ENCODE measurements around the gene ROR2. TPM values are rescaled to one million over a fixed set of nuclear protein-coding genes. Genes with fewer than 3 reads are reported as not detected.

Gene ROR2
- total RNA-seq, 1 experiment from 2014 or later = not detected

- DNase-seq = no peak
- no peak overlapping the region for H3K27ac Mint-ChIP-seq (ENCODE audit: unreplicated experiment)
- no peaks in the 10 kb centered on the region for H3K36me3 Mint-ChIP-seq (ENCODE audit: insufficient read depth, unreplicated experiment)
- no TSS peak for BruUV-seq (replicated peaks)
- no peaks in the 10 kb centered on the region for H3K4me1 Mint-ChIP-seq (ENCODE audit: low read depth, unreplicated experiment)
- peaks cover 20% of the 10 kb centered on the region for H3K27me3 Mint-ChIP-seq (ENCODE audit: unreplicated experiment)
- CTCF ChIA-PET = interaction anchor here (1.2 kb wide), 1 partner anchor 48 kb away, joined by 4 read pairs; the partner anchor contains the start of gene ROR2
- intact Hi-C loops (cut with micrococcal nuclease; ENCODE audit: unreplicated experiment) = loop anchor here (10.0 kb wide), 1 partner anchor 128 kb away; no protein-coding TSS in a partner anchor
- H3K4me3 Mint-ChIP-seq (ENCODE audit: low read depth, unreplicated experiment) = no peak overlapping the region
- no peak for TF ChIP-seq CTCF (IDR thresholded peaks at IDR 0.05; ENCODE audit: unreplicated experiment)
- no peaks in the 10 kb centered on the region for H3K9me3 Mint-ChIP-seq (ENCODE audit: low read depth, unreplicated experiment)
Observed at GRCh38 chr9:91902475-91903125, 47.4 kb downstream of the ROR2 start.

DNA sequence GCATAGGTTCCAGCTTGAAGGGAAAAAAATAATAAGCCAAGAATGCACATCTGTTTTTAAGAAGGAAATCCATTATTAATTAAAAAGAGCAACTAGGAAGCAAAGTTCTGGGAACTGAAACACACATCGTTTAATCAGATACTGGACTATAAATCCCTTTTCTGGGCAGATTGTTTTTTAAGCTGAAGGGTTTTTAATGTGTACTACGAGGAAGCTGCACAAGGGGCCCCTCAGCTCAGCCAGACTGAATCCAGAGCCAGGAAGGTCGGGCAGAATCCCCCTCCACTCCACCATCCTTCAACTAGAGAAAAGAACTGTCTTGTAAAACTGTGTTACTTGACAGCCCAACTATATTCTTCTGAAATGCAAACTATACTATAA is 49.2 kb downstream of the ROR2 start:
- Mint-ChIP-seq H3K4me3 (ENCODE audit: low read depth, unreplicated experiment) (no peak overlapping the region), H3K36me3 (ENCODE audit: insufficient read depth, unreplicated experiment) (no peaks in the 10 kb centered on the region), H3K27me3 (ENCODE audit: unreplicated experiment) (peaks cover 38% of the 10 kb centered on the region), H3K4me1 (ENCODE audit: low read depth, unreplicated experiment) (no peaks in the 10 kb centered on the region), H3K27ac (ENCODE audit: unreplicated experiment) (no peak overlapping the region), H3K9me3 (ENCODE audit: low read depth, unreplicated experiment) (no peaks in the 10 kb centered on the region)
- DNase-seq = no peak
- CTCF ChIA-PET = no interaction called here
- BruUV-seq (replicated peaks) = no TSS peak
- intact Hi-C loops (cut with micrococcal nuclease; ENCODE audit: unreplicated experiment) = loop anchor here (10.0 kb wide), 1 partner anchor 126 kb away; no protein-coding TSS in a partner anchor
- no peak for TF ChIP-seq CTCF (IDR thresholded peaks at IDR 0.05; ENCODE audit: unreplicated experiment)

- CTCF ChIA-PET = no interaction called here
- intact Hi-C loops (cut with micrococcal nuclease; ENCODE audit: unreplicated experiment) = loop anchor here (10.0 kb wide), 1 partner anchor 125 kb away; no protein-coding TSS in a partner anchor
- Mint-ChIP-seq H3K4me3 (ENCODE audit: low read depth, unreplicated experiment) (no peak overlapping the region), H3K36me3 (ENCODE audit: insufficient read depth, unreplicated experiment) (no peaks in the 10 kb centered on the region), H3K4me1 (ENCODE audit: low read depth, unreplicated experiment) (no peaks in the 10 kb centered on the region), H3K27me3 (ENCODE audit: unreplicated experiment) (peaks cover 40% of the 10 kb centered on the region), H3K27ac (ENCODE audit: unreplicated experiment) (no peak overlapping the region), H3K9me3 (ENCODE audit: low read depth, unreplicated experiment) (no peaks in the 10 kb centered on the region)
- TF ChIP-seq CTCF (IDR thresholded peaks at IDR 0.05; ENCODE audit: unreplicated experiment) = no peak
- DNase-seq = no peak
- no TSS peak for BruUV-seq (replicated peaks)
Observed at GRCh38 chr9:91900055-91900796, 49.8 kb downstream of the ROR2 start.

- Mint-ChIP-seq H3K27me3 (ENCODE audit: unreplicated experiment) (peaks cover 45% of the 10 kb centered on the region), H3K9me3 (ENCODE audit: low read depth, unreplicated experiment) (no peaks in the 10 kb centered on the region), H3K4me1 (ENCODE audit: low read depth, unreplicated experiment) (no peaks in the 10 kb centered on the region), H3K27ac (ENCODE audit: unreplicated experiment) (no peak overlapping the region), H3K36me3 (ENCODE audit: insufficient read depth, unreplicated experiment) (no peaks in the 10 kb centered on the region), H3K4me3 (ENCODE audit: low read depth, unreplicated experiment) (no peak overlapping the region)
- no TSS peak for BruUV-seq (replicated peaks)
- no peak for DNase-seq
- intact Hi-C loops (cut with micrococcal nuclease; ENCODE audit: unreplicated experiment) = no loop called here
- CTCF ChIA-PET = no interaction called here
- no peak for TF ChIP-seq CTCF (IDR thresholded peaks at IDR 0.05; ENCODE audit: unreplicated experiment)
Observed at GRCh38 chr9:91899594-91899993, 50.4 kb downstream of the ROR2 start.
